Nephron (organoid): Measurements from ENCODE around the gene CDH4.

ENCODE experiments used
- H3K27ac Mint-ChIP-seq, 3 experiments: 2 replicates each; pipeline ENCODE4 v1.8.0; 2020; ENCODE audit warnings: mixed read lengths in 3 of 3, mild to moderate bottlenecking in 2 of 3, moderate library complexity in 1 of 3
- H3K27me3 Mint-ChIP-seq: 2 replicates; pipeline ENCODE4 v1.8.0; 2021; ENCODE audit warnings: low read depth, mild to moderate bottlenecking, moderate library complexity, mixed read lengths
- H3K36me3 Mint-ChIP-seq: 2 replicates; pipeline ENCODE4 v1.8.0; 2020; ENCODE audit warnings: low read depth, mixed read lengths
- H3K4me1 Mint-ChIP-seq: 2 replicates; pipeline ENCODE4 v1.8.0; 2020; ENCODE audit warnings: mixed read lengths
- H3K4me3 Mint-ChIP-seq, 3 experiments: 2 replicates each; pipeline ENCODE4 v1.8.0; 2020; ENCODE audit warnings: mild to moderate bottlenecking in 3 of 3, mixed read lengths in 3 of 3, moderate library complexity in 2 of 3
- H3K9me3 Mint-ChIP-seq: 2 replicates; pipeline ENCODE4 v1.8.0; 2020; ENCODE audit warnings: mixed read lengths
- TF ChIP-seq, protein P1 (sequence below), 3 experiments: fragments of 200-600 bp; sonication (generic); IDR thresholded peaks; one replicate each; pipeline ENCODE4 v1.5.0; 2021; ENCODE audit warnings: antibody characterized with exemption in 3 of 3; ENCODE audit not compliant: unreplicated experiment in 3 of 3

Gene CDH4

DNA sequence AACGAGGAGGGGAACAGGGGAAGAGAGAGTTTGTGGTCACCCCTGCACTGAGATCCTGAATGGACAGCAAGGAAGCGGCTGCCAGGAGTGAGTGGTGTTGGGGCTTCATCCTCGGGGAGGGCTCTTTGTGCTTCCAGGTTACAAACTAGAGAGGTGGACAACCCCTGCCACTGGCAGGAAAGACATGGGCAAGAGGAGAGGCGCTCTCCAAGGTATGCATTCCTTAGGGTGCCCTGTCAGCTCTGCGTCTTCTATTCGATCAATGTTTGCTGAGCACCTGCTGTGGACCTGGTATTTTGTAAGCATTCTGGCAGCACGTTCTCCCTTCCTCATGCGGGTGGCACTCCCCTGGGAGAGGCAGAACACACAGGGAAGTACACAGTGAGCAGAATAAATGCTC is 93.6 kb downstream of the CDH4 start:
- TF ChIP-seq, protein P1, sequence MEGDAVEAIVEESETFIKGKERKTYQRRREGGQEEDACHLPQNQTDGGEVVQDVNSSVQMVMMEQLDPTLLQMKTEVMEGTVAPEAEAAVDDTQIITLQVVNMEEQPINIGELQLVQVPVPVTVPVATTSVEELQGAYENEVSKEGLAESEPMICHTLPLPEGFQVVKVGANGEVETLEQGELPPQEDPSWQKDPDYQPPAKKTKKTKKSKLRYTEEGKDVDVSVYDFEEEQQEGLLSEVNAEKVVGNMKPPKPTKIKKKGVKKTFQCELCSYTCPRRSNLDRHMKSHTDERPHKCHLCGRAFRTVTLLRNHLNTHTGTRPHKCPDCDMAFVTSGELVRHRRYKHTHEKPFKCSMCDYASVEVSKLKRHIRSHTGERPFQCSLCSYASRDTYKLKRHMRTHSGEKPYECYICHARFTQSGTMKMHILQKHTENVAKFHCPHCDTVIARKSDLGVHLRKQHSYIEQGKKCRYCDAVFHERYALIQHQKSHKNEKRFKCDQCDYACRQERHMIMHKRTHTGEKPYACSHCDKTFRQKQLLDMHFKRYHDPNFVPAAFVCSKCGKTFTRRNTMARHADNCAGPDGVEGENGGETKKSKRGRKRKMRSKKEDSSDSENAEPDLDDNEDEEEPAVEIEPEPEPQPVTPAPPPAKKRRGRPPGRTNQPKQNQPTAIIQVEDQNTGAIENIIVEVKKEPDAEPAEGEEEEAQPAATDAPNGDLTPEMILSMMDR (IDR thresholded peaks at IDR 0.05; ENCODE audit: unreplicated experiment in 3 of 3): no peak
- Mint-ChIP-seq H3K36me3 (peaks cover 4% of the 10 kb centered on the region), H3K4me1 (no peaks in the 10 kb centered on the region)

DNA sequence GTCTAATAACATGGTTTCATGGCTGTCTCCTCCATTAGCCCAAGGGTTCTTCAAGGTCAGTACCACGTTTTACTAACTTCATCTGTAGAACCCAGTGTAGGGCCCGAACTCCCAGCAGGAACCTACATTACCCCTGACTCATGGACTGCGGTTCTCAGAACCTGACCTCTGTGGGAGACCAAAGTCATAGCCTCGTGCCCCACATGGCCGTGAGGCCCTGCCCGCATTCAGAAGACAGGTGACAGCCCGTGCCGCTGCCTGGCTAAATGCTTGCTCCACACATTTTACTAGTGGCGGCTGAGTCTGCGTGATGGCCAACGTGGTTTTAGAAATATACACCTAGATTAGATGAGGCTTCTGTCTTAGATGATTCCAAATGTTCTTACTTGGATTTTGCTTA is 94.9 kb downstream of the CDH4 start:
- peaks cover 11% of the 10 kb centered on the region for H3K9me3 Mint-ChIP-seq
- H3K4me3 Mint-ChIP-seq: no peak overlapping the region
- no peak overlapping the region for H3K27ac Mint-ChIP-seq
- H3K27me3 Mint-ChIP-seq: peaks cover 37% of the 10 kb centered on the region
- no peaks in the 10 kb centered on the region for H3K4me1 Mint-ChIP-seq
- H3K36me3 Mint-ChIP-seq: peaks cover 4% of the 10 kb centered on the region
- TF ChIP-seq, protein P1 (IDR thresholded peaks at IDR 0.05; ENCODE audit: unreplicated experiment in 3 of 3): no peak

More for the DNA sequence above, 93.6 kb downstream of the CDH4 start:
- Mint-ChIP-seq H3K9me3 (peaks cover 11% of the 10 kb centered on the region), H3K4me3 (no peak overlapping the region), H3K27me3 (peaks cover 30% of the 10 kb centered on the region), H3K27ac (no peak overlapping the region)

DNA sequence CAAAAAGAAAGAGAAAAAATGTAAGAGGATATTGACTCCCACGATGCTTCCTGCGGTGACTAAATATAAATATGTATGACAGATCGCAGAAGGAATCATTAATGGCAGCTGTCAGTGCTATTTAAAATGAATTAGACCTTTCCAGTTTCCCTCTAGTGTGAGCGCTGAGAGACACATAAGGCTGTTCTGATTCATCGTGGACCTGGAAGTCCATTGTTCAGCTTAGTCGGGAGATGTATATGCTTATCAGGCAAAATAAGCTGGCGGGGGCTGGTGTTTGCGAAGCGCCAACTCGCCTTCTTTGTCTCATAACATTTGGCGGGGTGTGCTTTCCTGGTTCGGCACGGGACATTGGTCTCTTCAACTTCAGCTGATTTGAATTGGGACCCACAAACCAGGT is 95.4 kb downstream of the CDH4 start:
- TF ChIP-seq, protein P1 (IDR thresholded peaks at IDR 0.05; ENCODE audit: unreplicated experiment in 3 of 3): no peak
- peaks cover under 1% of the 10 kb centered on the region for H3K4me1 Mint-ChIP-seq
- H3K36me3 Mint-ChIP-seq: peaks cover 4% of the 10 kb centered on the region
- peaks cover 11% of the 10 kb centered on the region for H3K9me3 Mint-ChIP-seq
- peaks cover 41% of the 10 kb centered on the region for H3K27me3 Mint-ChIP-seq
- H3K4me3 Mint-ChIP-seq: no peak overlapping the region
- no peak overlapping the region for H3K27ac Mint-ChIP-seq

DNA sequence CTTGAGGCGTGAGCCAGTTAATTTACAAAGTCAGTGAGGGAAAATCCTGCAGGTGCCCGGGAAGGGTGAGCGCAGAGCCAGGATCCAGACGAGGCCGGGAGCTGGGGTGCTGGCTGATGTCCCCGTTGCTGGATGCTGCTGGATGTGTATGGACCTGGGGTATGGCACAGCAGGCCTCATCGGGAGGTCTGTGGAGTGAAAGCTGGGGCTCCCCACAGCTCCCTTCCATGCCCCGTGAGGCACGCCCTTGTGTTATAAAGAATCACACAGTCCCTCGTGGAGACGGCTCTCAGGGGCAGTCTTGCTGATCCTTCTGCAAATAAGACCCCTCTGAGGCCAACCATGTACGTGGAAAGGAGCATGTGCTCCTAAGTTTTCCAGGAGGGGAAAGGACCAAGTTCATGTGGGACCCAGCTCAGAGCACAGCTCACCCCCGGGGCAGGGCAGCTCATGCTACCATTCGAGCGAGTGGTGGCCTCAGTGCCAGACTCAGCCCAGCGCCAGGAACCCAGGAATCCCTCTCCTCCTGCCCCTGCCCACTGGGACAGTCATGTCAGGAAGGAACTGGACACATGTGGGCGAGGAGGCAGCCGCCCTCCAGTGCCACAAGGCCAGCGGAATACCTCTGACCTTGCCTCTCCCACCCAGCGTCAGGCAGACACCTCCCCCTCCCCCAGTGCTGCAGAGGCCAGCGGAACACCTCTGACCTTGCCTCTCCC is 97.5 kb downstream of the CDH4 start:
- H3K27ac Mint-ChIP-seq: no peak overlapping the region
- peaks cover 8% of the 10 kb centered on the region for H3K4me1 Mint-ChIP-seq
- H3K4me3 Mint-ChIP-seq: no peak overlapping the region
- no peaks in the 10 kb centered on the region for H3K36me3 Mint-ChIP-seq
- peaks cover 62% of the 10 kb centered on the region for H3K27me3 Mint-ChIP-seq
- peaks cover 11% of the 10 kb centered on the region for H3K9me3 Mint-ChIP-seq
- TF ChIP-seq, protein P1 (IDR thresholded peaks at IDR 0.05; ENCODE audit: unreplicated experiment in 3 of 3): no peak

DNA sequence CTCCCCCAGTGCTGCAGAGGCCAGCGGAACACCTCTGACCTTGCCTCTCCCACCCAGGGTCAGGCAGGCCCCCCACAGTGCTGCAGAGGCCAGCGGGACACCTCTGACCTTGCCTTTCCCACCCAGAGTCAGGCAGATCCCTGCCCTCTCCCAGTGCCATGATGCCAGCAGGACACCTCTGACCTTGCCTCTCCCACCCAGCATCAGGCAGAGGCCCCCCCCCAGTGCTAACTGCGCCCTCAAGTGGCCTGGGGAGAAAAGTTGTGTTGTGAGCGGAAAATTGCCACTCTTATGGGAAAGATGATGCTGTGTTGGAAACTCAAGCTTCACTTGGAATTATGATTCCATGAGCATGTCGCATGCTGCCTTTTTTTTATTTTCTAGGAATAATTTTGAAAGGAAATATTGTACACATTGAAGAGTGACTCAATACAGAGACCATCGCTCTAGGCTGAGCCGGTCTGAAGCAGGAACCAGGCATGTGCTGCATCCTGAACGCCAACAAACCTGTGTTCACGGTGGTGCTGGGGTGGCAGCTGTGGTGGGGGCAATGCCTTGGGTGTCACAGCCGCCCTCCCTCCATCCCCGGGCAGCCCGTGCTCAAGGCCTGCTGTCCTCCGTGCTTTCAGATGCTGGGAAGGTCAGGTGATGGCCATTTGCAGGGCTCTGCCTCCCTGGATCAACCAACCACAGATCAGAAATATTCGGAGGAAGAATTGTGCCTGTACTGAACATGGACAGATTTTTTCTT is 98.6 kb downstream of the CDH4 start:
- Mint-ChIP-seq H3K27me3 (peaks cover 66% of the 10 kb centered on the region), H3K27ac (no peak overlapping the region), H3K36me3 (no peaks in the 10 kb centered on the region), H3K4me1 (peaks cover 8% of the 10 kb centered on the region), H3K4me3 (no peak overlapping the region), H3K9me3 (peaks cover 9% of the 10 kb centered on the region)
- TF ChIP-seq, protein P1 (IDR thresholded peaks at IDR 0.05; ENCODE audit: unreplicated experiment in 3 of 3): no peak
